HG02973 (cell line): Measurements from ENCODE around the gene IL1RN.

Experiments
- ATAC-seq: cut with Tn5 transposase; IDR thresholded peaks from one replicate; pipeline ENCODE4 v1.9.1; 2021; ENCODE audit warnings: moderate library complexity; ENCODE audit not compliant: unreplicated experiment

Gene IL1RN

DNA sequence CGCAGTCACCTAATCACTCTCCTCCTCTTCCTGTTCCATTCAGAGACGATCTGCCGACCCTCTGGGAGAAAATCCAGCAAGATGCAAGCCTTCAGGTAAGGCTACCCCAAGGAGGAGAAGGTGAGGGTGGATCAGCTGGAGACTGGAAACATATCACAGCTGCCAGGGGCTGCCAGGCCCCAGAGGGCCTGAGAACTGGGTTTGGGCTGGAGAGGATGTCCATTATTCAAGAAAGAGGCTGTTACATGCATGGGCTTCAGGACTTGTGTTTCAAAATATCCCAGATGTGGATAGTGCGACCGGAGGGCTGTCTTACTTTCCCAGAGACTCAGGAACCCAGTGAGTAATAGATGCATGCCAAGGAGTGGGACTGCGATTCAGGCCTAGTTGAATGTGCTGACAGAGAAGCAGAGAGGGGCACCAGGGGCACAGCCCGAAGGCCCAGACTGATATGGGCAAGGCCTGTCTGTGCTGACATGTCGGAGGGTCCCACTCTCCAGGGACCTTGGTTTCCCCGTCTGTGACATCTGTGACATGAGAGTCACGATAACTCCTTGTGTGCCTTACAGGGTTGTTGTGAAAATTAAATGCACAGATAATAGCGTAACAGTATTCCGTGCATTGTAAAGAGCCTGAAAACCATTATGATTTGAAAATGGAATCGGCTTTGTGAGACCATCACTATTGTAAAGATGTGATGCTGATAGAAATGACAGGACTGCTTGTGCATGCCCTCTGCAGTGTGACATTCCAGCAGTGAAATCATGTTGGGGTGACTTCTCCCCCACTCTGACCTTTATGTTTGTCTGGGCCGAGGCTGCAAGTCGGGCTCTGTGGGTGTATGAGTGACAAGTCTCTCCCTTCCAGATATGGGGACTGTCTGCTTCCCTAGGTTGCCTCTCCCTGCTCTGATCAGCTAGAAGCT is 510 bp downstream of the IL1RN start:
- no peak for ATAC-seq

DNA sequence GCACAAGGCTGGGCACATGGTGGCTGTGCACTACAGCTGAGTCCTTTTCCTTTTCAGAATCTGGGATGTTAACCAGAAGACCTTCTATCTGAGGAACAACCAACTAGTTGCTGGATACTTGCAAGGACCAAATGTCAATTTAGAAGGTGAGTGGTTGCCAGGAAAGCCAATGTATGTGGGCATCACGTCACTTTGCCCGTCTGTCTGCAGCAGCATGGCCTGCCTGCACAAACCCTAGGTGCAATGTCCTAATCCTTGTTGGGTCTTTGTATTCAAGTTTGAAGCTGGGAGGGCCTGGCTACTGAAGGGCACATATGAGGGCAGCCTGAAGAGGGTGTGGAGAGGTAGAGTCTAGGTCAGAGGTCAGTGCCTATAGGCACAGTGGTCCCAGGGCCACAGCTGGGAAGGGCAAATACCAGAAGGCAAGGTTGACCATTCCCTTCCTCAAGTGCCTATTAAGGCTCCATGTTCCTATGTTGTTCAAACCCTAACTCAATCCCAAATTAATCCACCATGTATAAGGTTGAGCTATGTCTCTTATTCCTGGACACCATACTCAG is 2.2 kb downstream of the IL1RN start:
- no peak for ATAC-seq

DNA sequence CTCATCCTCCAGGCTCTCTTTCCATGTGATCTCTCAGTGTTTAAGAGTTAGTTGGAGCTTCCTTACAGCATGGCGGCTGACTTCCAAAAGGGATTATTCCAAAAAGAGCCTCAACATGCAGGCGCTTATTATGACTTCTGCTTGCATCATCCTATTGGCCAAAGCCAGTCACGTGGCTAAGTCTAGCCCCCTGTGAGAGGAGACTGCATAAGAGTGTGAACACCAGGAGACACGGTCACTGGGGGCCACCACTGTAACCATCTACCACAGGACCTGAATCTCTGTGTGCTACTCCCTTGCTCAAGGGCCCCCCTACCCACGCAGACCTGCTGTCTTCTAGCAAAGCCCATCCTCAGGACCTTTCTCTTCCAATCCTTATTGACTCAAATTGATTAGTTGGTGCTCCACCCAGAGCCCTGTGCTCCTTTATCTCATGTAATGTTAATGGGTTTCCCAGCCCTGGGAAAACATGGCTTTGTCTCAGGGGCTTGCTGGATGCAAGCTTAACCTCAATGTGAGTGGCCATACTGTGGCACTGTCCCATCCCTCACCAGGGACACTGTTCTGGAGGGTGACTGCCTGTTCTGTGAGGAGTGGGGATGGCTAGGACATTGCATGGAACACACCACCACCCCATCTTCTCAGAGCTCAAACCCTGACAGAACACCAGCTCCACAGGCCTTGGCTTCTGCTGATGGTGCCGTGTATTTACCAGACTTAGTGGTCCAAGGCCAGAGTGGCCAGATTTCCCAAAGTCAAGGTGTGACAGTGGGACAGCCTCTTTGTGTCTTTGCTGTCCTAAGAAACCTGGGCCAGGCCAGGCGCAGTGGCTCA is 4.2 kb downstream of the IL1RN start:
- ATAC-seq: no peak

DNA sequence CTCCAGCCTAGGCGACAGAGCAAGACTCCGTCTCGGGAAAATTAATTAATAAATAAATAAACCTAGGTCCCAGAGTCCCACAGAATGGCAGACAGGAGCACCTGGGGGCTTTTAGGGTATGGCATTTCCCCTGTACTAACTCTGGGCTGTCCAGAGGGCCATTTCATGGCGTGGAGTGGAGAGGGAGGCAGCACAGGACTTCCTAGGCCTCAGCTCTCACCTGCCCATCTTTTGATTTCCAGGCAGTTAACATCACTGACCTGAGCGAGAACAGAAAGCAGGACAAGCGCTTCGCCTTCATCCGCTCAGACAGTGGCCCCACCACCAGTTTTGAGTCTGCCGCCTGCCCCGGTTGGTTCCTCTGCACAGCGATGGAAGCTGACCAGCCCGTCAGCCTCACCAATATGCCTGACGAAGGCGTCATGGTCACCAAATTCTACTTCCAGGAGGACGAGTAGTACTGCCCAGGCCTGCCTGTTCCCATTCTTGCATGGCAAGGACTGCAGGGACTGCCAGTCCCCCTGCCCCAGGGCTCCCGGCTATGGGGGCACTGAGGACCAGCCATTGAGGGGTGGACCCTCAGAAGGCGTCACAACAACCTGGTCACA is 5.1 kb downstream of the IL1RN start:
- no peak for ATAC-seq

DNA sequence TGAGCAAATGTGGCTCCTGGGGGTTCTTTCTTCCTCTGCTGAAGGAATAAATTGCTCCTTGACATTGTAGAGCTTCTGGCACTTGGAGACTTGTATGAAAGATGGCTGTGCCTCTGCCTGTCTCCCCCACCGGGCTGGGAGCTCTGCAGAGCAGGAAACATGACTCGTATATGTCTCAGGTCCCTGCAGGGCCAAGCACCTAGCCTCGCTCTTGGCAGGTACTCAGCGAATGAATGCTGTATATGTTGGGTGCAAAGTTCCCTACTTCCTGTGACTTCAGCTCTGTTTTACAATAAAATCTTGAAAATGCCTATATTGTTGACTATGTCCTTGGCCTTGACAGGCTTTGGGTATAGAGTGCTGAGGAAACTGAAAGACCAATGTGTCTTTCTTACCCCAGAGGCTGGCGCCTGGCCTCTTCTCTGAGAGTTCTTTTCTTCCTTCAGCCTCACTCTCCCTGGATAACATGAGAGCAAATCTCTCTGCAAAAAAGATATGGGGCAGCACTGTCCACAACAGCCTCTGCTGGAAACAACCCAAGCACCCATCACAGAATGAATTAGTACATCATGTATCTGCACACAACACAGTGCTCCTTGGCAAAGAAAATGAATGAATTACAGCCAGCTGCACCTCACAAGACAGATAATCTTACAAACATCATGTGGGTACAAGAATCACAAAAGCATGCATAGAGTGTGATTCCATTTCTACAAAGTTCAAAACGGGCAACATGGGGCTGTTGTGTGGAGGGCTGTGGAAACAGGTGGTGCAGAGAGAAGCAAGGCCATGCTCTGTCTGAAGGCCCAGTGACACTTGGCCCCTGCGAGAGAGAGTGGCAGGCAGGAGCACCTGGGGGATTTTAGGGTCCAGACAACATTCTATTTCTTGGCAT is 6.6 kb downstream of the IL1RN start:
- ATAC-seq: no peak

DNA sequence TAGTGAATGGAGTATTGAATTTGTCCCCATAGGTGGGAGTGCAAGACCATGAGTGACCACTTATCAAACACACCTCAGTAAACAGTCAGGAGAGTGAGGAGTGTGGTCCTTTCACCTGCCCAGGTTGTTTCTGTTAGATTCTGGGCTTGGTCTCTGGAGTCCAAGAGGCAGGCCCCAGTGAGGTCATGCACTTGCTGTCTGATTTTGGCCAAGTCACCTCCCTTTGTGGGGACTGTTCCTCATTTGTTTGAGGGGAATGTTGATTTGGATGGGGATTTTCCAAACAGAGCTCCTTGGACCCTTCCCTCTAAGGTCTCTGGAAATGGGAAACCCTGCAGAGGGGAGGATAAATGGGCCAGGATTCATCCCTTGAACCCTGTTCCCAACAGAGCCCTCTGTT is 7.3 kb downstream of the IL1RN start:
- ATAC-seq: no peak

DNA sequence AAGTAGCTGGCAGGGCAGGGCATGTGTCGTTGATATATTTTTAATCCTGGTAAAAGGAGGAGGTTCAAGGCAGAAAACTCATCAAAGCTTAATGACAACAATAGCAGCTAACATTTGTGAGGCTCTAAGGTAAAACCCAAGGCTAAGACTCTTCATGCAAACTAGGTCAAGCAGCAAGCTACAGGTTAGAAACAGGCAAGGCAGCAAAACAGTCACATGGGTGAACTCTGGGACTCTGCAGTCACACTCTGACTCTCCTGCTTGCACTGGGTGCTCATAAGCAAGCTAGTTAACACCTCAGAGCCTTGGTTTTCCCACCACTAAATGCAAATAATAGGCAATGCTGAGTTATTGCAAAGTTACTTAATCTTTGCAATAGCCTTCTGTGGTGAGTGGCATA is 7.9 kb downstream of the IL1RN start:
- ATAC-seq: no peak

DNA sequence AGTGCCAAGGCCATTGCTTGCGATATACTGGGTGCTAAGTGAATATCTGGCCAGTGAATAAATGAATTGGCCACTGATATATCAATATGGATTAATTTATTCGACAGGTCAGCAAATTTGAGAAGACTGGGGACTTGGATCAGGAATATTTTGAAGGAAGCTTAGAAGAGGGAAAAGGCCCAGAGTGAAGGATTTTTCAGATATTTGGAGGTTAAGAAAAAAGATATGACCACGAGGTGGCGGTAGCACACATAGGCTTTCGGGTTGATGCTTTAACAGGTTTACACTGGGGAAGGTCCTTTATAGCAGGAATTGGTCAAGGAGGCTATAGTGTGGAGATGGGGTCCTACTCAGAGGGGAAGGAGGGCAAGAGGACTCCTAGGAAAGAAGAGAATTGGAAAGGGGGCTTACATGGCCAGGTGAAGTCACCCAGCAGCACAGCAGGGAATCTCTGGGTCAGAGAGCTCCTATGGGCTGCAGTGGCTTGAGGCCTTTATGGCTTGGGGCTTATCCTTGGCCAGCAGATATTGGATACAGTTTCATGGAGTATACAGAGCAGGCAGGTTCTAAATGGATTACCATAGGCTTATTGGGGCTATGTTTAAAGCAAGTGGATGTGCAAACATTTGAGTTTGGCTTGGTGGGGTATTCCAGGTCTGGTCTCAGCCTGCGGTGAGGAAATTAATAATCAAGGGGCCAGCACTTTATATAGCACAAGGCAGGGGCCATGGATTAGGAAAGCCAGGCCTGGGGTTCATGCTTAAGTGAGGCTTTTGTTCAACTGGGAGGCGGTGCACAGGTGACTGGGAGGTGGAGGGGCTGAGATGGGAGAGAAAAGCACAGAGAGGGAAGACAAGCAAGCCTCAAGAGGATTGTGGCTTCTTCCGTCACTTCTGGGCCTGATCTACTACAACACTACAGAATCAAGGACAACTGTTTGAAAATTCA is 9.7 kb downstream of the IL1RN start:
- no peak for ATAC-seq

DNA sequence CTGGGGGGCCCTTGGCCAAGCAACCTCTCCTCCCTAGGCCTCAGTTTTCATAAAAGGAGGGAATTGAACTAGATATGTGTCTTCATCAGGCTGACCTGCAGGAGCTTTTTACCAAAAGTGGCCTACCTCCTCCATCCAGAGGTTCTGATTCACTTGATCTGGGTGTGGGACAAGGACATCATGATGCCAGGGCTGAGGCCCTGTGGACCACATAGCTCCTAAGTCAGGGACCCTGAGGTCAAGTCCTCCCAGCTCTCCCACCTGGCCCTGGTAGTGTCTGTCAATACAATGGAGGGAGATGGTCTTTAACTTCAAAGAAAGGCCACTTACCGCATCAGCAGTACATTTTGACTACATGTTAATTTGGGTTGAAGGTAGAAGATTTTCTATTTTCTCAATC is 10.4 kb downstream of the IL1RN start:
- no peak for ATAC-seq

DNA sequence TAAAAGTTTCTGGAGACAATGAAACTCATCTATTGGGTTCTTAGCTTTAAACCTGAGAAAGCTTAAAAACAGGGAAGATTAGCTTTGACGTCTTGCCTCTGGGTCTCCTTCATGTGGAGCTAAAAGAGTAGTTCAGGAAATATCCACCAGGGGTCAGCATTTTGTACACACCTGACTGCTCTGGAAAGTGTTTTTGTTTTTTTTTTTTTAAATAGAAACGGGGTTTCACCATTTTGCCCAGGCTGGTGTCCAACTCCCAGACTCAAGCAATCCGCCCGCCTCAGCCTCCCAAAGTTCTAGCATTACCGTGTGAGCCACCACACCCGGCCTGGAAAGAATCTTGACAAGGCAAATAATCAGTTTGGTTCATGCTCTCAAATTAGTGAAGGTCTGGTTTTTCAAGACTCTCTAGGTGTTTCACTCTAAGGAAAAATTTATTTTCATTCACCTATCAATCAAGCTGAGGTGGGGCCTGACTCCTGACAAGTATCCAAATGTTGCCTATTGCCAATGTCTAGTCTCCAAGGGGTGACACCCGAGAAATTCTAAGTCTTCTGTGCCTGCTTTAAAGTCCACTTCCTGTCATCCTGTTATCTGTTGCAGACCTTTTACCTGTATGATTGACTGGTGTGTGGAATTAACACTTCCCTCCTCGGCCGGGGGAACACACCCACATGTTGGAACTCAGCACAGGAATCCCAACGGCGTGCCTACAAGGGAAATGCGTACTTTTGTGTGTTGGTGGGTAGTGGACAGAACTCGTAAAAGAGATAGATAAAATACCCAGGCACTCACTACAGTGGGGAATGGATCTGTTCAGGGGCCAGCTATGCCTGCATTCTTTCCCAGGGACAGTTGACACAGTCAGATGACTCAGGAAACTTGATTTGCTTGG is 11.3 kb downstream of the IL1RN start:
- no peak for ATAC-seq

DNA sequence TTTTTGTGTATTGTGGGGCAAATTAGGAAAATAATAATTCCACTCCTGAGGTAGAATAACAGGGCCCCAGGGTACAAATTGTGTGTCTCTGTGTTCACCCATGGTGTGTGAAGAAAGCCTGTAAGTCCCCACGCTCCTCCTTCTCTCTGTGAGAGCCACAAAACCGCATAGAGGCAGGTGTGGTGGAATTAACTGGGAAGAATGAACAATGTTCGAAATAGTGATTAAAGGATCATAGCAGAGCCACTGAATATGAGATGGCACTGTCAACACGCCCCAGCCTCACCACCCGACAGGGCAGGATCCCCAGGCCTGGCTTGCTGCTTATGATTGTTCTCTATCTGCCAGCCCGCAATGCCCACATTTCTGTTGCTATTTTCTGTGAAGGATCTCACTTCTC is 14.1 kb downstream of the IL1RN start:
- ATAC-seq: no peak

DNA sequence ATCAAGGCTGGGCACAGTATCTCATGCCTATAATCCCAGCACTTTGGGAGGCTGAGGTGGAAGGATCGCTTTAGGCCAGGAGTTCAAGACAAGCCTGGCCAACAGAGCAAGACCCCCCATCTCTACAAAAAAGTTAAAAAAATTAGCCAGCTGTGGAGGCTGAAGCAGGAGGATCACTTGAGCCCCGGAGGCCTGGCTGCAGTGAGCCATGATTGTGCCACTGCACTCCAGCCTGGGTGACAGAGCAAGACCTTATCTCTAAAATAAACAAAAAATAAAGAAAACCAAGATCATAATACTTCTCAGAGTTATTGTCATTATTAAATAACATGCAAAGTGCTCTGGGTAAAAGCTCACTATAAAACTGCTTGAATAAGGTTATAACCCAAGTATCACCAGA is 14.9 kb downstream of the IL1RN start:
- ATAC-seq: no peak

DNA sequence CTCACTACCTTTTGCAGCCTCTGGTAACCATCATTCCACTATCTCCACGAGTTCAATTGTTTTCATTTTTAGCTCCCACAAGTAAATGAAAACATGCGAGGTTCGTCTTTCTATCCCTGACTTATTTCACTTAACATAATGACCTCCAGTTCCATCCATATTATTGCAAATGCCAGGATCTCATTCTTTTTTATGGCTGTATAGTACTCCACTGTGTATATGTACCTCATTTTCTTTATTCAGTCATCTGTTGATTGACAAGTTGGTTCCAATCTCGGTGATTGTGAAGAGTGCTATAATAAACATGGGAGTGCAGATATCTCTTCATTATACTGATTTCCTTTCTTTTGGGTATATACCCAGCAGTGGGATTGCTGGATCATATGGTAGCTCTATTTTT is 16.9 kb downstream of the IL1RN start:
- no peak for ATAC-seq

DNA sequence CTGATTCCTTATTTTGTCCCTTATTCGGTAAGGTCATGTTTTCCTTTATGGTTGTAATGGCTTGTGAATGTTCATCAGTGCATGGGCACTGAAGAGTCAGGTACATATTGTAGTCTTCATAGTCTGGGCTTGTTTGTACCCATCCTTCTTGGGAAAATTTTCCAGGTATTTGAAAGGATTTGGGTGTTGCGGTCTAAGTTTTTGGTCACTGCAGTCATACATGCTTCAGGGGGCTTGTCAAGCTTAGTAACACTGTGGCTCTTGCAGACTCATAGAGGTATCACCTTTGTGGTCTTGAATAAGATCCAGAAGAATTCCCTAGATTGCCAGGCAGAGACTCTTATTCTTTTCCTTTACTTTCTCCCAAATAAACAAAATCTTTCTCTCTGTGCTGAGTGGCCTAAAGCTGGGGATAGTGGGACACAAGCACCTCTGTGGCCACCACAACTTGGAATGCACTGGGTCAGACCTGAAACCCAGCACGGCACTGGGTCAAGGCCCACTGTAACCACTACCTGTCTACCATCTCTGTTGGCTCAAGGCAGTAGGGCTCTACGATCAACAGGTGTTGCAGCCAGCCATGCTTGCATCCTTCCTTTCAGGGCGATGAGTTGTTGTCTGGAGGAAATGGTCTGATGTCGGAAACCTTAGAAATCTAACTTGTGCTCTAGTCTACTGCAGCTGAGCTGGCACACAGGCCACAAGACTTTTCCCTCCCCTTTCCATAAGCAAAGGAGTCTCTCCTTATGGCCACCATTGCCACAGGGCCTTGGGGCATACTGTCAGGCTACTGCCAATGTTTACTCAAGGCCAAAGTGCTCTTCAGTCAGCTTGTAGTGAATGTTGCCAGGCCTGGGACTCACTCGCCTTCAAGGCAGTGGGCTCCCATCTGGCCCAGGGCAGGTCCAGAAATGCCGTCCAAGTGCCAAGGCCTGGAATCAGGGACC is 21.5 kb downstream of the IL1RN start:
- no peak for ATAC-seq

DNA sequence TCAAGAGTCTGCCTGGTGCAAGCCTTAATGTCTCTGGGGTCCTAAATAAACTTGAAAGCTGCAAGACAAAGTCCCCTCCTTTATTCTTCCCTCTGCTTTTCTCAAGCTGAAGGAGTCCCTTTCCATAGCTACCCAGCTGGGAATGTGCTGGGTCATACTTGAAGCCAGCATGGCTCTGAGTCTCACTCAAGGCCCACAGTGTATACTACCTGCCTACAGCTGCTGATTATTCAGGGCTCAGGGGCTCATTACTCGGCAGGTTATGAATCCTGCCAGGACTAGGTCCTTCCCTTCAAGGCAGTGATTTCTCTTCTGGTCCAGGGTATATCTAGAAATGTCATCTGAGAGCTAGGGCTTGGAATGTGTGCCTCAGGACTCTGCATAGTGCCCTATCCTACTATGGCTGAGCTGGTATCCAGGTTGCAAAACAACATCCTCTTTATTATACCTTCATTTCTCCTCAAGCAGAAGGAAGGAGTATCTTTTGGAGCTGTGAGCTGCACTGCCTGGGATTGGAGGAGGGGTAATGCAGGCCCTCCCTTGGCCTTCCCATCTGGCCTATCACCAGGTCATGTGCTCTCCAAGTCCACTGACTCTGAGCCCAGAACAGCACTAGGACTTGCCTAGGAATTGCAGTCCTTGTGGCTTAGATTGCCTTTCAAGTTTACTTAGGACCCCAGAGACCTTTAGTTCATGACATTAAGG is 22.3 kb downstream of the IL1RN start:
- ATAC-seq: no peak

DNA sequence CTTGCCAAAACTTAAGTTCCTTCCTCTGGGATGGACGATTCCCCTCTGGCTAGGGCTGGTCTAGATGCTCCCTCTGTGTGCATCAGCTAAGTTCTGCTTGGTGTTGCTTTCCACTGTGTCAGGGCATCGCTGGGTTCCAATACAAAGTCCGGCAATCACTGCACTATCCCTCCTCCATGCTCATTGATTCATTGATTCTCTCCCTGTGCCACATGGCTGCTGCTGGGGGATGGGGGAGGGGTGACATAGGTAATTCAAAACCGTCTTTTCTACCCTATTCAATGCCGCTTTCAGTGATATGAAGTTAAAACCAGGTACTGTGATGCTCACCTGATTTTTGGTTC is 22.8 kb downstream of the IL1RN start:
- no peak for ATAC-seq

DNA sequence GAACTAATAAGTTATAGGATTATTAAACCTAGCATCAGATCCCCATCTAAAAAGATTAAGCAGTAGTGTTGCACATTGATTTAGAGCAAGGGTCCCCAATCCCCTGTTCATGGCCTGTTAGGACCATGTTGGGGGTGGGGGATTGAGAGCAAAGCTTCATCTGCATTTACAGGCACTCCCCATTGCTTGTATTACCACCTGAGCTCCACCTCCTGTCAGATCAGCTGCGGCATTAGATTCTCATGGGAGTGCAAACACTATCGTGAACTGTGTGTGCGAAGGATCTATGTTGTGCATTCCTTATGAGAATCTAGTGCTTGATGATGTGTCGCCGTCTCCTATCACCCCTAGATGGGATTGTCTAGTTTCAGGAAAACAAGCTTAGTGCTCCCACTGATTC is 27.9 kb downstream of the IL1RN start:
- ATAC-seq: no peak
